Myocyte (in vitro differentiated cells): ENCODE results near the gene IP6K3. TPM values are rescaled to one million over a fixed set of nuclear protein-coding genes. Genes with fewer than 3 reads are reported as not detected.

ENCODE experiments used
- DNase-seq: peaks from one replicate; pipeline ENCODE4 v3.0.0-alpha.2; 2012; ENCODE audit warnings: low read depth
- total RNA-seq: library from RNA; depleted of rRNA; stranded (reverse); fragments of >200 nt; gene quantifications from 2 replicates; pipeline ENCODE4 v1.2.3, GENCODE V29; 2014

The IP6K3 gene
- total RNA-seq, 1 donor from 2014 or later = 70.3 TPM

- DNase-seq = no peak
Measured at GRCh38 chr6:33691456-33692077, 55.1 kb downstream of the IP6K3 start.

GRCh38 chr6:33690766-33691165, 55.9 kb downstream of the IP6K3 start:
- DNase-seq = no peak

DNA sequence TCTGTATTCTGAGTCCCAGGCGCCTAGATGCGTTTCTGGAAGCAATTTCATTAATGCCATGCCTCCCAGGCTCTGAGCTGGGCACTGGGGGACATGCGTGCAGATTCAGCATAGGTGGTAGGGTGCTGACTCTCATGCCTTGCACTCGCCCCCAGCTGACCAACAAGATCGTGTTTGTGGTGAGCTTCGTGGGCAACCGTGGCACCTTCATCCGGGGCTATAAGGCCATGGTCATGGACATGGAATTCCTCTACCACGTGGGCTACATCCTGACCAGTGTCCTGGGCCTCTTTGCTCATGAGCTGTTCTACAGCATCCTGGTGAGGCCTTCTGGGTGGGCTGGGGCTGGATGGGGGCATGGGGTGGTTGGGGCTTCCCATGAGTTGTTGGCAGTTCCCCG, 56.8 kb downstream of the IP6K3 start:
- DNase-seq = peak; percentile 41

DNA sequence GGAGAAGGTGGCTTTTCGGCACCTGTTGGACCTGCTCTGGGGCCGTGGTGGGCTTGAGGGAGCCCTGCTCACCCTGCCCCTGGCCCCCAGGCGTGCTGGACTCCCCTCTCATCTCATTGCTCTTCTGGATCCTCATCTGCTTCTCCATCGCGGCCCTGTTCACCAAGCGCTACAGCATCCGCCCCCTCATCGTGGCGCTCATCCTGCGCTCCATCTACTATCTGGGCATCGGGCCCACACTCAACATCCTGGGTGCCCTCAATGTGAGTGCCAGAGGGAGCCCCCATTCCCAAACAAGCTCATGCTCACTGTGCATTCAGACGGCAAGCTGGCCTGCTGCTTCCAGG, 57.6 kb downstream of the IP6K3 start:
- no peak for DNase-seq

GRCh38 chr6:33688451-33689147, 58.1 kb downstream of the IP6K3 start:
- no peak for DNase-seq

DNA sequence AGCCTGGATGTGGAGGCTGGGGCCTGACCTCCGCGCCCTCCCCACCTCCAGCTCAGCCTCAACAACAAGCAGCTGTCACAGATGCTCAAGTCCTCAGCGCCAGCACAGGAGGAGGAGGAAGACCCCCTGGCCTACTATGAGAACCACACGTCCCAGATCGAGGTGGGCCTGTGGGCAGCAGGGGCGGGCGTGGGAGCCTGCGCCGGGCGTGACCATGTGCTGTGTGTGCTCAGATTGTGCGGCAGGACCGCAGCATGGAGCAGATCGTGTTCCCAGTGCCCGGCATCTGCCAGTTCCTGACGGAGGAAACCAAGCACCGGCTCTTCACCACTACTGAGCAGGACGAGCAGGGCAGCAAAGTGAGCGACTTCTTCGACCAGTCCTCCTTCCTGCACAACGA, 58.7 kb downstream of the IP6K3 start:
- no peak for DNase-seq

- DNase-seq = no peak
Measured at GRCh38 chr6:33686981-33687975, 59.4 kb downstream of the IP6K3 start.

GRCh38 chr6:33686225-33686924, 60.3 kb downstream of the IP6K3 start:
- no peak for DNase-seq

GRCh38 chr6:33685411-33686224, 61.1 kb downstream of the IP6K3 start:
- DNase-seq = no peak

DNA sequence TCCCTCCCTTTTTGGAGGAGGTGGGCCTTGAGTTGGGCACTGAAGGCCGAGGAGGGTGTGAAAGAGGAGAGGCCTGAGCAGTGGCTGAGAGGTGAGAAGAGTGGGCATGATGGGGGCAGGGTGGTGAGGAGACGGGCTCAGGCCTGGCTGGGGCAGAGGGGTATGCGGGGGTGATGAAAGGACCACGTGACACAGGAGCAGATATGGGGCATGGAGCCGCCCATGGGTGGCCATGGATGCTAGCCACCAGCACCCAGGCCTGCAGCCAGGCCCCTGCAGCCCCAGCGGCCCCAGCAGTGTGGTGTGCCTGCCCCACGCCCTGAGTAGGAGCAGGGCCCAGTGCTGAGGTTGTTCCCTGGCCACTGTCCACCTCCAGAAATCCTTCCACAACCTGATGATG, 61.7 kb downstream of the IP6K3 start:
- DNase-seq = no peak

DNA sequence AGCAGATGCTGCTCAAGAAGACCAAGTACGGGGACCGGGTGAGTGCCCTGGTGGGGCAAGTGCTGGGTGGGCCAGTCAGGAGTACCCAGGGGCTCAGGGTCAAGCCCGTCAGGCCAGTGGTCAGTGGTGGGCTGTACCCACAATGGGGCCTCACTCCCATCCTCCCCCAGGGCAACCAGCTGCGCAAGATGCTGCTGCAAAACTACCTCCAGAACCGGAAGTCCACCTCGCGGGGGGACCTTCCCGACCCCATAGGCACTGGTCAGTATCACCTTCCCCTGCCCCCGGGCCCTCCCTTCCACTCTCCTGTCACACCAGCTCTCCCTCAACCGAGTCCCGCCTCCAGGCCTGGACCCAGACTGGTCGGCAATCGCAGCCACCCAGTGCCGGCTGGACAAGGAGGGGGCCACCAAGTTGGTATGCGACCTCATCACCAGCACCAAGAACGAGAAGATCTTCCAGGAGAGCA, 62.2 kb downstream of the IP6K3 start:
- no peak for DNase-seq

GRCh38 chr6:33683576-33684427, 62.9 kb downstream of the IP6K3 start:
- DNase-seq = no peak

GRCh38 chr6:33683051-33683571, 63.6 kb downstream of the IP6K3 start:
- no peak for DNase-seq

DNA sequence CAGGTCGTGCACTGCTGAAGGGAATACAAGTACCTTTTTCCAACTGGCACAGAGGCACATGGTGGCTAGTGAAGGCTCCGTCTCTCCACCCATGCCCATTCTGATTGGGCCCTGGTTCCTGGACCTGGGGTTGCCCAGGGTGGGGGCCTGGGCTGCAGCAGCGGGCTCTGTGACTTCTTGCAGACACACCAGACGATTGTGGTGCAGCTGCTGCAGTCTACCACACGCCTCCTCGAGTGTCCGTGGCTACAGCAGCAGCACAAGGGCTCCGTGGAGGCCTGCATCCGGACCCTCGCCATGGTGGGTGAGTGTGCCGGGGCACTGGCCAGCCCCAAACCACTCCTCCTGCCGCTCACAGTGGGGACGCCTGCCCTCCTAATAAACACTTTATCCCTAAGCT, 64.4 kb downstream of the IP6K3 start:
- DNase-seq = peak; percentile 15

- no peak for DNase-seq
Measured at GRCh38 chr6:33679761-33680160, 66.9 kb downstream of the IP6K3 start.

DNA sequence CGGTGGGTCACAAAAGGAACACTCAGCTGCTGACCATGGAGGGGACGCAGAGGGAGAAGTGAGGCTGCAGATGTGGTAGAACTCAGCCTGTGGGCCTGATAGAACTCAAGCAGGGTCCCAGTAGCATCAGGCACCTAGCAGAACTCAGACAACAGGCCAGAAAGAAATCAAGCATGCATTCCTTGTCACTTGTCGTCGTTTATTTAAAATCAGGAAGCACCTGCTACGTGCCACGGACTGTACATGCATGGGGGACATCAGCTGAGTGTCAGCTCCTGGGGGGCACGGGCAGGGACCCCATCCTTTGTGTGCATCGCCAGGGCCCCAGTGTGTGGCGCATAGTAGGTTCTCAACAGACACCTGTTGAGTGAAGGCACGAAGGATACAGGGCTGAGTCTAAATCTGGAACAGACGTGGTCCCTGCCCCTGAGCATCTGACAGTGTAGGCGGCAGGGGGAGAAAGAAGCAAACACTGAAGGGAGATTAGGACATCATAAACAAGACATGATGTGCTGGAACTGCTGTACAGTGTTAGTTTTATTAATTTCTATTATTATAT, 67.7 kb downstream of the IP6K3 start:
- DNase-seq = no peak

DNA sequence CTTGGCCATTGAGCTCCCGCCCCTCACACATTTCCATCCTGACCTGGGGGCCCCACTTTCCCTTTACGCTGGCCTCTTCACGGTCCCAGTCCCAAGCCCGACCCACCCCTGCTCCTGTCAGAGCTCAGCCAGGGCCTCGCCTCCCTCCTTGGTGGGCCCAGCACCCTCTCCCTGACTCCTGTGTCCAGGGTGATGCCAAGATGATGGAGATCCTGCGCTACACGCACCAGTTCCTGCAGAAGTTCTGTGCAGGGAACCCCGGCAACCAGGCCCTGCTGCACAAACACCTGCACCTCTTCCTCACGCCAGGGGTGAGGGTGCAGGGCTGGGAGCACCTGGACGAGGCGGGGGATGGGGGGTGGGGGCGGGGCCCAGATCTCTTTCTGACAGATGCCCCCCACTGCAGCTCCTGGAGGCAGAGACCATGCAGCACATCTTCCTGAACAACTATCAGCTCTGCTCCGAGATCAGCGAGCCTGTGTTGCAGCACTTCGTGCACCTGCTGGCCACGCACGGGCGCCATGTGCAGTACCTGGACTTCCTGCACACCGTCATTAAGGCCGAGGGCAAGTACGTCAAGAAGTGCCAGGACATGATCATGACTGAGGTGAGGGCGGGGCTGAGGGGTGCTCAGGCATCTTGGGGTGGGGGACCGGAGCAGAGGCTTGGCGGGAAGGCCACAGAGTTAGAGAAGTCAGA, 68.3 kb downstream of the IP6K3 start:
- DNase-seq = no peak

DNA sequence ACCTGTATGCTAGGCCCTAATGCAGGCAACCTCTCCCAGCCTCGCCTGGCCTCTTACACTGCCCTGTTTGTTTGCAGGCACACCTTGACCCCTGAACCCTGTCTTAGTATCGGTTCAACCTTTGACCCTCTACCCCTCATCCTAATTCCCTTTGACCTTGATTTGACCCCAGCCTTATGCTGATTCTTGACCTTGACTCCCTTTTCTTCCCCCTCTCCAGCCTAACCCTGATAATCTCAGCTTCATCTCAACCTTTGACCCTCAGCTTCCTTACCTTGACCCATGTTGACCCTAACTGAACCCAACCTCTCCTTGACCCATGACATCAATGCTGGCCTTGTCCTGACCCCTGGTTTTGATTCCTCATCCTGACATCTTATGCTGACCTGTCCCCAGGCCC, 69.0 kb downstream of the IP6K3 start:
- DNase-seq = no peak
